Astrocyte of the hippocampus (primary cell): ENCODE measurements around the gene HOXB4.

ENCODE experiments used
- DNase-seq: peaks from one replicate; pipeline ENCODE4 v3.0.0; 2011; ENCODE audit warnings: low read depth, low spot score

The HOXB4 gene

GRCh38 chr17:48559840-48560817, 18.0 kb downstream of the HOXB4 start:
- DNase-seq: no peak

GRCh38 chr17:48559122-48559839, 18.9 kb downstream of the HOXB4 start:
- DNase-seq: no peak

- DNase-seq: no peak
Observed at GRCh38 chr17:48558831-48559121, 19.4 kb downstream of the HOXB4 start.

GRCh38 chr17:48558057-48558830, 19.9 kb downstream of the HOXB4 start:
- no peak for DNase-seq

- DNase-seq: peak; percentile 26
Observed at GRCh38 chr17:48556576-48557401, 21.4 kb downstream of the HOXB4 start.

GRCh38 chr17:48556229-48556575, 21.9 kb downstream of the HOXB4 start:
- peak; percentile 24 for DNase-seq

GRCh38 chr17:48555258-48556228, 22.6 kb downstream of the HOXB4 start:
- peak; percentile 83 for DNase-seq

GRCh38 chr17:48554412-48555257, 23.5 kb downstream of the HOXB4 start:
- DNase-seq: peak; percentile 57

GRCh38 chr17:48553826-48554225, 24.3 kb downstream of the HOXB4 start:
- peak; percentile 32 for DNase-seq

- no peak for DNase-seq
Observed at GRCh38 chr17:48553190-48553547, 25.0 kb downstream of the HOXB4 start.

GRCh38 chr17:48552466-48553189, 25.5 kb downstream of the HOXB4 start:
- DNase-seq: peak; percentile 50

GRCh38 chr17:48551596-48552465, 26.3 kb downstream of the HOXB4 start:
- peak; percentile 62 for DNase-seq

GRCh38 chr17:48551214-48551555, 27.0 kb downstream of the HOXB4 start:
- peak; percentile 47 for DNase-seq

GRCh38 chr17:48550502-48551213, 27.5 kb downstream of the HOXB4 start:
- peak; percentile 54 for DNase-seq

GRCh38 chr17:48549914-48550501, 28.1 kb downstream of the HOXB4 start:
- peak; percentile 44 for DNase-seq

GRCh38 chr17:48549281-48549630, 28.9 kb downstream of the HOXB4 start:
- DNase-seq: peak; percentile 33
